Measurements from ENCODE around the gene SLC2A9. TPM values are rescaled to one million over a fixed set of nuclear protein-coding genes. Genes with fewer than 3 reads are reported as not detected.

Gene SLC2A9
- total RNA-seq, 2 experiments from 2014 or later = not detected

- Histone ChIP-seq H3K9me2 (ENCODE audit: insufficient read depth, low read length) (no peaks in the 10 kb centered on the region), H3K4me1 (ENCODE audit: insufficient read depth, low read length, poor library complexity, severe bottlenecking) (no peaks in the 10 kb centered on the region), H2AFZ (ENCODE audit: low read length) (no peak overlapping the region), H3K9me3 (ENCODE audit: low read length) (no peaks in the 10 kb centered on the region), H3K36me3 (ENCODE audit: insufficient read depth, low read length) (no peaks in the 10 kb centered on the region), H4K20me1 (ENCODE audit: insufficient read depth, low read length) (no peaks in the 10 kb centered on the region), H3K4me2 (ENCODE audit: low read length) (no peak overlapping the region), H3K27ac (ENCODE audit: low read depth, low read length, poor library complexity, severe bottlenecking) (no peak overlapping the region), H3K79me2 (ENCODE audit: insufficient read depth, low read depth, low read length) (no peaks in the 10 kb centered on the region), H3K4me3 (ENCODE audit: low read depth, low read length, poor library complexity, severe bottlenecking) (no peak overlapping the region)
- no TSS peak for BruUV-seq (replicated peaks)
- POLR2A ChIA-PET = interaction anchor here (0.6 kb wide), 1 partner anchor 1305 kb away, joined by 3 read pairs; no protein-coding TSS in a partner anchor
- DNase-seq (ENCODE audit: low spot score) = no peak
- intact Hi-C loops (cut with micrococcal nuclease; ENCODE audit: unreplicated experiment) = no loop called here
- TF ChIP-seq CTCF (conservative IDR thresholded peaks at IDR 0.05; ENCODE audit: low read length) (no peak), EZH2phosphoT487 (IDR thresholded peaks at IDR 0.05; ENCODE audit: borderline replicate concordance, low read depth, low read length) (no peak)
- CTCF ChIA-PET (ENCODE audit: unreplicated experiment) = no interaction called here
These were observed 76.6 kb downstream of the SLC2A9 start for GRCh38 chr4:9944431-9945425.

- Histone ChIP-seq H3K9me2 (ENCODE audit: insufficient read depth, low read length) (no peaks in the 10 kb centered on the region), H3K4me1 (ENCODE audit: insufficient read depth, low read length, poor library complexity, severe bottlenecking) (no peaks in the 10 kb centered on the region), H4K20me1 (ENCODE audit: insufficient read depth, low read length) (no peaks in the 10 kb centered on the region), H2AFZ (ENCODE audit: low read length) (no peak overlapping the region), H3K79me2 (ENCODE audit: insufficient read depth, low read depth, low read length) (no peaks in the 10 kb centered on the region), H3K9me3 (ENCODE audit: low read length) (no peaks in the 10 kb centered on the region), H3K27ac (ENCODE audit: low read depth, low read length, poor library complexity, severe bottlenecking) (no peak overlapping the region), H3K4me2 (ENCODE audit: low read length) (no peak overlapping the region), H3K4me3 (ENCODE audit: low read depth, low read length, poor library complexity, severe bottlenecking) (no peak overlapping the region), H3K36me3 (ENCODE audit: insufficient read depth, low read length) (no peaks in the 10 kb centered on the region)
- intact Hi-C loops (cut with micrococcal nuclease; ENCODE audit: unreplicated experiment) = no loop called here
- ChIA-PET POLR2A (no interaction called here), CTCF (ENCODE audit: unreplicated experiment) (no interaction called here)
- BruUV-seq (replicated peaks) = no TSS peak
- DNase-seq (ENCODE audit: low spot score) = no peak
- TF ChIP-seq EZH2phosphoT487 (IDR thresholded peaks at IDR 0.05; ENCODE audit: borderline replicate concordance, low read depth, low read length) = no peak
- no peak for TF ChIP-seq CTCF (conservative IDR thresholded peaks at IDR 0.05; ENCODE audit: low read length)
These were observed 77.5 kb downstream of the SLC2A9 start for GRCh38 chr4:9943761-9944160.

Measured in OCI-LY7 (cell line).